Naive B cell (primary cell): ENCODE results near the gene KRTAP12-4. TPM values are rescaled to one million over a fixed set of nuclear protein-coding genes. Genes with fewer than 3 reads are reported as not detected.
"Not testable (repeated sequence)": the region's sequence is repeated elsewhere in the genome, so short reads cannot be mapped to it uniquely, and the experiment has no call there.

Experiments used
- ATAC-seq, 2 donors: fragments of 150-1000 bp; cut with Tn5 transposase; 2 replicates each; pipeline ENCODE4 v1.10.0; 2021; ENCODE audit warnings: low read depth in 2 of 2, mild to moderate bottlenecking in 2 of 2, moderate library complexity in 2 of 2
- DNase-seq: peaks from one replicate; pipeline ENCODE4 v3.0.0; 2022
- H3K27ac Mint-ChIP-seq, 6 donors: one replicate each; pipeline ENCODE4 v1.8.0; 2020 to 2022; ENCODE audit warnings: mild to moderate bottlenecking in 6 of 6, mixed read lengths in 6 of 6, moderate library complexity in 5 of 6, inconsistent platforms in 2 of 6
- H3K27me3 Mint-ChIP-seq, 3 donors: one replicate each; pipeline ENCODE4 v1.8.0; 2021 to 2022; ENCODE audit warnings: mixed read lengths in 3 of 3, mild to moderate bottlenecking in 1 of 3
- H3K36me3 Mint-ChIP-seq, 2 donors: one replicate each; pipeline ENCODE4 v1.8.0; 2020 to 2022; ENCODE audit warnings: mixed read lengths in 2 of 2, inconsistent platforms in 1 of 2, mild to moderate bottlenecking in 1 of 2
- H3K4me1 Mint-ChIP-seq, 3 donors: one replicate each; pipeline ENCODE4 v1.8.0; 2020 to 2022; ENCODE audit warnings: mixed read lengths in 3 of 3, inconsistent platforms in 1 of 3, mild to moderate bottlenecking in 1 of 3, moderate library complexity in 1 of 3
- H3K4me3 Mint-ChIP-seq, 8 donors: one replicate each; pipeline ENCODE4 v1.8.0; 2020 to 2022; ENCODE audit warnings: mild to moderate bottlenecking in 8 of 8, mixed read lengths in 8 of 8, moderate library complexity in 8 of 8, inconsistent platforms in 2 of 8
- H3K9me3 Mint-ChIP-seq, 7 donors: one replicate each; pipeline ENCODE4 v1.8.0; 2020 to 2022; ENCODE audit warnings: mixed read lengths in 7 of 7, mild to moderate bottlenecking in 5 of 7, inconsistent platforms in 2 of 7, moderate library complexity in 1 of 7
- polyA plus RNA-seq, 6 donors: library from polyadenylated mRNA; unstranded; fragments of 300-500 nt; fragmentation: Illumina TruSeq; gene quantifications; one replicate each; pipeline ENCODE4 v1.2.3, GENCODE V29; 2021; ENCODE audit warnings: low read depth in 6 of 6

Gene KRTAP12-4
- polyA plus RNA-seq: not detected

GRCh38 chr21:44654576-44655175 is at the start of gene KRTAP12-4:
Gene KRTAP12-4 (minus strand): TSS chr21:44654659. CDS start chr21:44654614, 45 bp downstream.
- peaks cover 7 to 29% of the 10 kb centered on the region in 2 donors for H3K36me3 Mint-ChIP-seq
- DNase-seq (no peak), ATAC-seq (no peak)
- no peak within 1 kb of the TSS for H3K27ac Mint-ChIP-seq
- peaks cover 0 to 2% (median 0%) of the 10 kb centered on the region in 3 donors for H3K4me1 Mint-ChIP-seq
- peaks cover 27 to 42% (median 29%) of the 10 kb centered on the region in 3 donors for H3K27me3 Mint-ChIP-seq
- no peak within 1 kb of the TSS for H3K4me3 Mint-ChIP-seq
- H3K9me3 Mint-ChIP-seq: peaks cover 15 to 46% (median 27%) of the 10 kb centered on the region in 7 donors

- H3K27me3 Mint-ChIP-seq: peaks cover 36 to 97% (median 86%) of the 10 kb centered on the region in 3 donors
- ATAC-seq (no peak), DNase-seq (no peak)
- peaks cover 0 to 28% of the 10 kb centered on the region in 2 donors for H3K36me3 Mint-ChIP-seq
- H3K4me1 Mint-ChIP-seq: peaks cover 0 to 6% (median 5%) of the 10 kb centered on the region in 3 donors
- H3K27ac Mint-ChIP-seq: no peak overlapping the region
- peaks cover 0 to 28% (median 16%) of the 10 kb centered on the region in 7 donors for H3K9me3 Mint-ChIP-seq
- H3K4me3 Mint-ChIP-seq: no peak overlapping the region
These were observed 49.5 kb upstream of the KRTAP12-4 start for GRCh38 chr21:44703731-44704635.

GRCh38 chr21:44702973-44703730 is 48.7 kb upstream of the KRTAP12-4 start:
- Mint-ChIP-seq H3K4me1 (peaks cover 0 to 6% (median 6%) of the 10 kb centered on the region in 3 donors), H3K4me3 (no peak overlapping the region), H3K27me3 (peaks cover 35 to 96% (median 87%) of the 10 kb centered on the region in 3 donors), H3K27ac (peak overlapping the region in 1 of 6 donors; percentile 69), H3K9me3 (peaks cover 0 to 27% (median 16%) of the 10 kb centered on the region in 7 donors), H3K36me3 (peaks cover 0 to 28% of the 10 kb centered on the region in 2 donors)
- ATAC-seq (no peak), DNase-seq (no peak)

GRCh38 chr21:44702111-44702972 is 47.9 kb upstream of the KRTAP12-4 start:
- no peak overlapping the region for H3K27ac Mint-ChIP-seq
- peaks cover 0 to 28% (median 16%) of the 10 kb centered on the region in 7 donors for H3K9me3 Mint-ChIP-seq
- H3K4me1 Mint-ChIP-seq: peaks cover 0 to 6% (median 6%) of the 10 kb centered on the region in 3 donors
- peaks cover 31 to 96% (median 87%) of the 10 kb centered on the region in 3 donors for H3K27me3 Mint-ChIP-seq
- ATAC-seq (no peak), DNase-seq (no peak)
- peaks cover 0 to 28% of the 10 kb centered on the region in 2 donors for H3K36me3 Mint-ChIP-seq
- H3K4me3 Mint-ChIP-seq: no peak overlapping the region

GRCh38 chr21:44701541-44701940 is 47.1 kb upstream of the KRTAP12-4 start:
- peaks cover 0 to 26% (median 16%) of the 10 kb centered on the region in 7 donors for H3K9me3 Mint-ChIP-seq
- H3K4me3 Mint-ChIP-seq: no peak overlapping the region
- H3K27ac Mint-ChIP-seq: peak overlapping the region in 1 of 6 donors; percentile 10
- DNase-seq: no peak
- H3K27me3 Mint-ChIP-seq: peaks cover 30 to 97% (median 93%) of the 10 kb centered on the region in 3 donors
- peaks cover 0 to 6% (median 6%) of the 10 kb centered on the region in 3 donors for H3K4me1 Mint-ChIP-seq
- peaks cover 0 to 28% of the 10 kb centered on the region in 2 donors for H3K36me3 Mint-ChIP-seq
- ATAC-seq: no peak

- H3K36me3 Mint-ChIP-seq: peaks cover 0 to 27% of the 10 kb centered on the region in 2 donors
- H3K4me3 Mint-ChIP-seq: no peak overlapping the region
- DNase-seq (no peak), ATAC-seq (no peak)
- H3K27me3 Mint-ChIP-seq: peaks cover 33 to 97% (median 97%) of the 10 kb centered on the region in 3 donors
- H3K27ac Mint-ChIP-seq: no peak overlapping the region
- H3K9me3 Mint-ChIP-seq: peaks cover 0 to 22% (median 15%) of the 10 kb centered on the region in 7 donors
- peaks cover 0 to 6% (median 5%) of the 10 kb centered on the region in 3 donors for H3K4me1 Mint-ChIP-seq
These were observed 46.6 kb upstream of the KRTAP12-4 start for GRCh38 chr21:44701023-44701400.

GRCh38 chr21:44700101-44701022 is 45.9 kb upstream of the KRTAP12-4 start:
- Mint-ChIP-seq H3K4me1 (peaks cover 0 to 6% (median 1%) of the 10 kb centered on the region in 3 donors), H3K9me3 (peaks cover 0 to 19% (median 8%) of the 10 kb centered on the region in 7 donors), H3K36me3 (peaks cover 0 to 21% of the 10 kb centered on the region in 2 donors), H3K27me3 (peaks cover 35 to 97% (median 97%) of the 10 kb centered on the region in 3 donors), H3K4me3 (peak overlapping the region in 1 of 8 donors; percentile 56), H3K27ac (no peak overlapping the region)
- ATAC-seq (no peak), DNase-seq (no peak)

- DNase-seq (no peak), ATAC-seq (no peak)
- Mint-ChIP-seq H3K27ac (no peak overlapping the region), H3K36me3 (peaks cover 0 to 15% of the 10 kb centered on the region in 2 donors), H3K27me3 (peaks cover 38 to 92% (median 92%) of the 10 kb centered on the region in 3 donors), H3K4me1 (peaks cover 0 to 6% (median 1%) of the 10 kb centered on the region in 3 donors), H3K9me3 (peaks cover 0 to 12% (median 2%) of the 10 kb centered on the region in 7 donors), H3K4me3 (peak overlapping the region in 1 of 8 donors; percentile 56)
These were observed 45.1 kb upstream of the KRTAP12-4 start for GRCh38 chr21:44699502-44700001.

- no peak overlapping the region for H3K4me3 Mint-ChIP-seq
- ATAC-seq (no peak), DNase-seq (no peak)
- peaks cover 0 to 5% (median 1%) of the 10 kb centered on the region in 3 donors for H3K4me1 Mint-ChIP-seq
- H3K36me3 Mint-ChIP-seq: peaks cover 0 to 21% of the 10 kb centered on the region in 2 donors
- H3K27ac Mint-ChIP-seq: peak overlapping the region in 1 of 6 donors; percentile 63
- peaks cover 2 to 19% (median 11%) of the 10 kb centered on the region in 7 donors for H3K9me3 Mint-ChIP-seq
- H3K27me3 Mint-ChIP-seq: peaks cover 41 to 85% (median 82%) of the 10 kb centered on the region in 3 donors
These were observed 43.6 kb upstream of the KRTAP12-4 start for GRCh38 chr21:44697811-44698734.

DNA sequence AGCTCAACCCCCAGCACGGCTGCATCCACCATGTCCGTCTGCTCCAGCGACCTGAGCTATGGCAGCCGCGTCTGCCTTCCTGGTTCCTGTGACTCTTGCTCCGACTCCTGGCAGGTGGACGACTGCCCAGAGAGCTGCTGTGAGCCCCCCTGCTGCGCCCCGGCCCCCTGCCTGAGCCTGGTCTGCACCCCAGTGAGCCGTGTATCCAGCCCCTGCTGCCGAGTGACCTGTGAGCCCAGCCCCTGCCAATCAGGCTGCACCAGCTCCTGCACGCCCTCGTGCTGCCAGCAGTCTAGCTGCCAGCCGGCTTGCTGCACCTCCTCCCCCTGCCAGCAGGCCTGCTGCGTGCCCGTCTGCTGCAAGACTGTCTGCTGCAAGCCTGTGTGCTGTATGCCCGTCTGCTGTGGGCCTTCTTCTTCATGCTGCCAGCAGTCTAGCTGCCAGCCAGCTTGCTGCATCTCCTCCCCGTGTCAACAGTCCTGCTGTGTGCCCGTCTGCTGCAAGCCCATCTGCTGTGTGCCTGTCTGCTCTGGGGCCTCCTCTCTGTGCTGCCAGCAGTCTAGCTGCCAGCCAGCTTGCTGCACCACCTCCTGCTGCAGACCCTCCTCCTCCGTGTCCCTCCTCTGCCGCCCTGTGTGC is 42.8 kb upstream of the KRTAP12-4 start, which contains the start of gene KRTAP10-12:
TSS of gene KRTAP10-12 (plus strand) at position 1 of the 639 bp plus-strand sequence. CDS start at position 31, 30 bp downstream.
- Mint-ChIP-seq H3K36me3 (peaks cover 0 to 22% of the 10 kb centered on the region in 2 donors), H3K27me3 (peaks cover 41 to 78% (median 75%) of the 10 kb centered on the region in 3 donors), H3K9me3 (peaks cover 5 to 26% (median 18%) of the 10 kb centered on the region in 7 donors)
- not testable (repeated sequence) for DNase-seq, H3K4me1 Mint-ChIP-seq, ATAC-seq, H3K27ac Mint-ChIP-seq, H3K4me3 Mint-ChIP-seq
